Activated effector memory CD4-positive, alpha-beta T cell treated with anti-CD3 and anti-CD28 coated beads, Interleukin-2, amount 50 U/mL, for 16 hours (primary cell): ENCODE measurements around the gene TMIE.

ENCODE experiments used
- DNase-seq: peaks from one replicate; pipeline ENCODE4 v3.0.0-alpha.2; 2020

Gene TMIE

GRCh38 chr3:46669191-46669999 is 31.8 kb upstream of the TMIE start:
- DNase-seq = peak; percentile 44

- no peak for DNase-seq
Measured at GRCh38 chr3:46670000-46670890, 30.9 kb upstream of the TMIE start.

GRCh38 chr3:46670891-46671427 is 30.2 kb upstream of the TMIE start:
- DNase-seq = peak; percentile 53

- DNase-seq = peak; percentile 44
Measured at GRCh38 chr3:46671541-46672348, 29.4 kb upstream of the TMIE start.

- no peak for DNase-seq
Measured at GRCh38 chr3:46672349-46672695, 28.9 kb upstream of the TMIE start.

GRCh38 chr3:46673151-46674030 is 27.8 kb upstream of the TMIE start:
- peak; percentile 45 for DNase-seq

- DNase-seq = peak; percentile 49
Measured at GRCh38 chr3:46674031-46674845, 27.0 kb upstream of the TMIE start.

- no peak for DNase-seq
Measured at GRCh38 chr3:46675426-46675825, 25.8 kb upstream of the TMIE start.

- no peak for DNase-seq
Measured at GRCh38 chr3:46675843-46676567, 25.2 kb upstream of the TMIE start.

GRCh38 chr3:46676601-46677410 is 24.4 kb upstream of the TMIE start:
- no peak for DNase-seq

- DNase-seq = no peak
Measured at GRCh38 chr3:46677411-46677726, 23.8 kb upstream of the TMIE start.

- no peak for DNase-seq
Measured at GRCh38 chr3:46678280-46678679, 22.9 kb upstream of the TMIE start.

- DNase-seq = no peak
Measured at GRCh38 chr3:46679681-46680080, 21.5 kb upstream of the TMIE start.

- no peak for DNase-seq
Measured at GRCh38 chr3:46680298-46680826, 20.8 kb upstream of the TMIE start.

- DNase-seq = no peak
Measured at GRCh38 chr3:46681387-46681786, 19.8 kb upstream of the TMIE start.

GRCh38 chr3:46681856-46682540 is 19.2 kb upstream of the TMIE start:
- no peak for DNase-seq

- no peak for DNase-seq
Measured at GRCh38 chr3:46682974-46683373, 18.2 kb upstream of the TMIE start.

GRCh38 chr3:46684891-46685290 is 16.3 kb upstream of the TMIE start:
- DNase-seq = no peak

GRCh38 chr3:46685446-46685845 is 15.7 kb upstream of the TMIE start:
- DNase-seq = no peak
